Measurements from ENCODE around the gene EGFR.

The EGFR gene

GRCh38 chr7:55099821-55100543 lies 81.2 kb downstream of the EGFR start:
- Mint-ChIP-seq H3K36me3 (no peaks in the 10 kb centered on the region), H3K9me3 (no peaks in the 10 kb centered on the region), H3K4me1 (no peaks in the 10 kb centered on the region), H3K27ac (no peak overlapping the region), H3K27me3 (peaks cover 15% of the 10 kb centered on the region), H3K4me3 (no peak overlapping the region)
- CTCF ChIA-PET, result interaction anchor here (0.6 kb wide), 1 partner anchor 10 kb away, joined by 4 read pairs; no protein-coding TSS in a partner anchor
- DNase-seq, result no peak

DNA sequence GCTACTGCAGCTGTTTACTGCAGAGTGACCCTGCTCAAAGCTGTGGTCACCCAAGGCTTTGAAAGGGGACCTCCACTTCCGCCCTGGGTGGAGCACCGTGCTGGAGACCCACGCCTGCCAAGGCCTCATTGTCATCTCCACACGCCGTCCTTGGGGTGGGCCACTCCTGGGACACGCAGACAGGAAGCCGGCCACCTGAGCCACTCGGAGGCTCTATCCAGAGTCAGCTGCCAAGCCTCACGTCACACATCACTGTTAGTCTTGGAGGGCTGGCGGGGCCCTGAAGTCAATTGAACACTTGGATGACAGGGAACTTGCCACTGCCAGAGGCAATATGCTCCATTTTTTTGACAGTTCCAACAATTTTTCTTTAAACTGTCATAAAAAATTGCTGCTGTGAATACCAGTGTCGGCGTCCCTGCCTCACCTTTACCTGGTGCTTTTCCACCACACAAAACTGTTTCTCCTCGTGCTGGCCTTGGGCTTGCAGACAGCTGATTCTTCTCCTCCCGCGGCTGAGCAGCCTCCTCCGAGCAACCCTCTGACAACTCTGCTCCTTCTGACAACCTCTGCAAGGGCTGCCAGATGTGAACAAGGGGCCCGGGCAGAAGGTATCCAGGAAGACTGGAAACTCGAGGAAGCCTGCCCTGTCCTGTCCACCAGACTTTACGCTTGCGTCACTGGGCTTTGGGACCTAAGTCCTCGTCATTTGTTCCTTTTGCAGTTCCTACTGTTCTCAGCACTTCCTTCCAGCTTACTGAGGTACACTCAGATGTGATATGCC lies 81.9 kb downstream of the EGFR start:
- no peak for DNase-seq
- Mint-ChIP-seq H3K4me1 (no peaks in the 10 kb centered on the region), H3K4me3 (no peak overlapping the region), H3K9me3 (no peaks in the 10 kb centered on the region), H3K27me3 (peaks cover 15% of the 10 kb centered on the region), H3K36me3 (no peaks in the 10 kb centered on the region), H3K27ac (no peak overlapping the region)
- CTCF ChIA-PET, result interaction anchor here (0.6 kb wide), 1 partner anchor 11 kb away, joined by 4 read pairs; no protein-coding TSS in a partner anchor

- no peak overlapping the region for H3K4me3 Mint-ChIP-seq
- H3K9me3 Mint-ChIP-seq, result no peaks in the 10 kb centered on the region
- no peak overlapping the region for H3K27ac Mint-ChIP-seq
- no peak for DNase-seq
- no peaks in the 10 kb centered on the region for H3K36me3 Mint-ChIP-seq
- CTCF ChIA-PET, result no interaction called here
- peaks cover 15% of the 10 kb centered on the region for H3K27me3 Mint-ChIP-seq
- H3K4me1 Mint-ChIP-seq, result no peaks in the 10 kb centered on the region
Observed at GRCh38 chr7:55101359-55101758, 82.5 kb downstream of the EGFR start.

GRCh38 chr7:55104123-55104522 lies 85.3 kb downstream of the EGFR start:
- Mint-ChIP-seq H3K4me3 (no peak overlapping the region), H3K9me3 (no peaks in the 10 kb centered on the region), H3K27me3 (peaks cover 15% of the 10 kb centered on the region), H3K36me3 (no peaks in the 10 kb centered on the region), H3K4me1 (no peaks in the 10 kb centered on the region), H3K27ac (no peak overlapping the region)
- CTCF ChIA-PET, result no interaction called here
- DNase-seq, result no peak

DNA sequence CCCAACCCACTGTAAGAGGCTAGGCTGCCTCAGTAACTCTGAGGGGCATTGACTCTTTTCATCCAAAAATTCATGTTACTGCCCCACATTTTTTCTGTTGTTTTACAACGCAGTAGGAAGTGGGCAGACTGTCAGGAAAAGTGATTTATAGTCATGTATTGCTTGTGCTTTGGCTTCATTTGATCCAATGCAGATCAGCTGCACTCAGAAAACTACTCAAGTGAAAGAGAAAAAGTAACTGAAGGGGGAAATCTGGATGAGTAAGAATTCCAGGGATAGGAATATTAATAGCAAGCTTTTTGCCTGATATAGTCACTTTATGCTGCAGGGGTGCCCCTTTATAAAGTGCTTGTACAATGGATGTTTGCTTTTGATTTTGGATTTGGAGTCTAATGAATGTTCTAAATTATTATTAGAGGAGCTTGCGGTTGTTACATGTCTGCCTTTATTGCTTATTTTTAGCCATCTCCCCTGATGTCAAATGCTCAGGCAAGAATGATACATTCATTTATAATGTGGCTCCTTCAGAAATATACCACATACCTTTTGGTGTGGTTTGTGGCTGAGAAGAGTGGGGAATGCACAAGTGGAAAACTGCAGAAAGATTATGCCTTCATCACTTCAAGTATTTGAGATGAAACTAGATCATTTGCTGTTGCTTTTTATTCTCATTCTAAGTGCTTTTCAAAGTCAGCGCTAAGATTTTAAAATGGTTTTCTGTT lies 86.1 kb downstream of the EGFR start:
- no peak for DNase-seq
- Mint-ChIP-seq H3K4me1 (no peaks in the 10 kb centered on the region), H3K9me3 (no peaks in the 10 kb centered on the region), H3K27ac (no peak overlapping the region), H3K36me3 (no peaks in the 10 kb centered on the region), H3K27me3 (peaks cover 12% of the 10 kb centered on the region), H3K4me3 (no peak overlapping the region)
- CTCF ChIA-PET, result no interaction called here

GRCh38 chr7:55105952-55106351 lies 87.1 kb downstream of the EGFR start:
- Mint-ChIP-seq H3K9me3 (no peaks in the 10 kb centered on the region), H3K27ac (no peak overlapping the region), H3K4me3 (no peak overlapping the region), H3K27me3 (peaks cover 12% of the 10 kb centered on the region), H3K36me3 (no peaks in the 10 kb centered on the region), H3K4me1 (no peaks in the 10 kb centered on the region)
- CTCF ChIA-PET, result no interaction called here
- no peak for DNase-seq

GRCh38 chr7:55107946-55108345 lies 89.1 kb downstream of the EGFR start:
- CTCF ChIA-PET, result interaction anchor here (0.7 kb wide), 1 partner anchor 675 kb away, joined by 3 read pairs; no protein-coding TSS in a partner anchor
- DNase-seq, result no peak
- H3K36me3 Mint-ChIP-seq, result no peaks in the 10 kb centered on the region
- H3K4me3 Mint-ChIP-seq, result no peak overlapping the region
- no peak overlapping the region for H3K27ac Mint-ChIP-seq
- peaks cover 4% of the 10 kb centered on the region for H3K27me3 Mint-ChIP-seq
- H3K9me3 Mint-ChIP-seq, result no peaks in the 10 kb centered on the region
- H3K4me1 Mint-ChIP-seq, result no peaks in the 10 kb centered on the region

GRCh38 chr7:55108401-55108800 lies 89.6 kb downstream of the EGFR start:
- Mint-ChIP-seq H3K4me1 (no peaks in the 10 kb centered on the region), H3K27ac (no peak overlapping the region), H3K36me3 (no peaks in the 10 kb centered on the region), H3K9me3 (no peaks in the 10 kb centered on the region), H3K4me3 (no peak overlapping the region), H3K27me3 (peaks cover 4% of the 10 kb centered on the region)
- CTCF ChIA-PET, result no interaction called here
- DNase-seq, result no peak

DNA sequence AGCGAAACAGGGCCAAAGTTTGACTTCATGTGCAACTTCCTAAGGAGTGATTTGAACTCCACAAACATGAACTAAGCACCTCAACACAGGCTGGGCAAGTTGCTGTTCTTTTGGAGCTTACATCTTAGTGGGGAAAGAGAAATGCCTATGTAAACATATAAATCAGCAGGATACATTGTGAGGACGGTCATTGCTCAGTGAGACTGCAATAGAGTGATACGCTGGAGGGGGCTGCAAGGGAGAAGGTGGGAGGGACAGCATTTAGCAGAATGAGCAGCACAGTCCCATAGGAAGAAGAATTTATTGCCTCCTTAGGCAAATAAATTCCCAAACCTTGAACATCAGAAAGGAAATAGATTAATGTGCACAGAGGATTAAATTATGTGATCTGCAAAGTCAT lies 90.0 kb downstream of the EGFR start:
- CTCF ChIA-PET, result no interaction called here

GRCh38 chr7:55109404-55110167 lies 90.8 kb downstream of the EGFR start:
- H3K4me1 Mint-ChIP-seq, result no peaks in the 10 kb centered on the region
- no peaks in the 10 kb centered on the region for H3K36me3 Mint-ChIP-seq
- no peaks in the 10 kb centered on the region for H3K9me3 Mint-ChIP-seq
- no peak overlapping the region for H3K27ac Mint-ChIP-seq
- no peak overlapping the region for H3K4me3 Mint-ChIP-seq
- no peak for DNase-seq
- CTCF ChIA-PET, result no interaction called here
- peaks cover 4% of the 10 kb centered on the region for H3K27me3 Mint-ChIP-seq

More for the DNA sequence above, 90.0 kb downstream of the EGFR start:
- Mint-ChIP-seq H3K4me1 (no peaks in the 10 kb centered on the region), H3K27me3 (peaks cover 4% of the 10 kb centered on the region), H3K4me3 (no peak overlapping the region), H3K27ac (no peak overlapping the region), H3K36me3 (no peaks in the 10 kb centered on the region), H3K9me3 (no peaks in the 10 kb centered on the region)
- DNase-seq, result no peak

- Mint-ChIP-seq H3K27ac (no peak overlapping the region), H3K4me1 (no peaks in the 10 kb centered on the region), H3K9me3 (no peaks in the 10 kb centered on the region), H3K36me3 (no peaks in the 10 kb centered on the region), H3K27me3 (peaks cover 4% of the 10 kb centered on the region), H3K4me3 (no peak overlapping the region)
- DNase-seq, result no peak
- CTCF ChIA-PET, result no interaction called here
Observed at GRCh38 chr7:55110282-55110992, 91.6 kb downstream of the EGFR start.

GRCh38 chr7:55110993-55111361 lies 92.2 kb downstream of the EGFR start:
- Mint-ChIP-seq H3K4me3 (no peak overlapping the region), H3K27me3 (peaks cover 4% of the 10 kb centered on the region), H3K4me1 (no peaks in the 10 kb centered on the region), H3K36me3 (no peaks in the 10 kb centered on the region), H3K27ac (no peak overlapping the region), H3K9me3 (no peaks in the 10 kb centered on the region)
- CTCF ChIA-PET, result no interaction called here
- no peak for DNase-seq

DNA sequence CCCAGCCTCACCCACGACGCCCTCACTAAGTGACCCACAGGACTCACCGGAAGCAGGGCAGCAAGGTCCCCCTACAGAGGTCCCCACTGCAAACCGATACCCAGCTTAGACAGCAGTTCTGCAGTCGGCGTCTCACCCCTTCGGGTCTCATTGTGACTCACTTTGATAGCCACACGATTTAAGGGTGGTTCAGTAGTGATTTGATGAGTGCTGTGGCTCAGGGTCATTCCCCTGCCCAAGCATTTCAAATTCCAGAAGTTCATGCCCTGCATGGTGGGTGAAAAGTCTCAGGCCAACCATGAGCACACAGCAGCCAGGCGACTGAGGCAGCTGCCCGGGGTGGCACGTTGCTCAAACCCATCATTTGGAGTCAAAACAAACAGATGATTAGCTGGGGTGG lies 93.2 kb downstream of the EGFR start:
- CTCF ChIA-PET, result no interaction called here
- H3K27me3 Mint-ChIP-seq, result peaks cover 4% of the 10 kb centered on the region
- no peaks in the 10 kb centered on the region for H3K36me3 Mint-ChIP-seq
- H3K4me3 Mint-ChIP-seq, result no peak overlapping the region
- no peaks in the 10 kb centered on the region for H3K4me1 Mint-ChIP-seq
- DNase-seq, result no peak
- no peaks in the 10 kb centered on the region for H3K9me3 Mint-ChIP-seq
- H3K27ac Mint-ChIP-seq, result no peak overlapping the region
